ENCODE measurements around the gene ARG1. TPM values are rescaled to one million over a fixed set of nuclear protein-coding genes. Genes with fewer than 3 reads are reported as not detected.

ARG1 gene
- polyA plus RNA-seq, 2 of the 4 experiments (the other 2 are of a cell fraction) = not detected

GRCh38 chr6:131587909-131588308 lies 14.9 kb downstream of the ARG1 start:
- no peak for FAIRE-seq
- TF ChIP-seq NFE2L2 (conservative IDR thresholded peaks at IDR 0.05; ENCODE audit: low read length) (no peak), HOXB5 (CRISPR knock-in tag; IDR thresholded peaks at IDR 0.05) (no peak), CBX2 (IDR thresholded peaks at IDR 0.05; ENCODE audit: borderline replicate concordance, low read depth) (no peak), JUNB (IDR thresholded peaks at IDR 0.05) (no peak), MYC (IDR thresholded peaks at IDR 0.05; ENCODE audit: borderline replicate concordance, low read length) (no peak), RARB (CRISPR knock-in tag; IDR thresholded peaks at IDR 0.05) (no peak), RNF2 (IDR thresholded peaks at IDR 0.05; ENCODE audit: borderline replicate concordance, low read depth) (no peak), FOSB (CRISPR knock-in tag; IDR thresholded peaks at IDR 0.05) (no peak), KDM5A (IDR thresholded peaks at IDR 0.05) (no peak), BCL3 (IDR thresholded peaks at IDR 0.05) (no peak), SMC3 (IDR thresholded peaks at IDR 0.05) (no peak), FOSL2 (IDR thresholded peaks at IDR 0.05) (no peak), FOSL2 (CRISPR knock-in tag; IDR thresholded peaks at IDR 0.05) (no peak), MAX (IDR thresholded peaks at IDR 0.05) (no peak), TFCP2L1 (CRISPR knock-in tag; IDR thresholded peaks at IDR 0.05) (no peak), KDM1A (IDR thresholded peaks at IDR 0.05; ENCODE audit: low read depth) (no peak)
- TF ChIP-seq, protein P1, sequence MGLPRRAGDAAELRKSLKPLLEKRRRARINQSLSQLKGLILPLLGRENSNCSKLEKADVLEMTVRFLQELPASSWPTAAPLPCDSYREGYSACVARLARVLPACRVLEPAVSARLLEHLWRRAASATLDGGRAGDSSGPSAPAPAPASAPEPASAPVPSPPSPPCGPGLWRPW (IDR thresholded peaks at IDR 0.05) = no peak
- TF ChIP-seq, protein P2, sequence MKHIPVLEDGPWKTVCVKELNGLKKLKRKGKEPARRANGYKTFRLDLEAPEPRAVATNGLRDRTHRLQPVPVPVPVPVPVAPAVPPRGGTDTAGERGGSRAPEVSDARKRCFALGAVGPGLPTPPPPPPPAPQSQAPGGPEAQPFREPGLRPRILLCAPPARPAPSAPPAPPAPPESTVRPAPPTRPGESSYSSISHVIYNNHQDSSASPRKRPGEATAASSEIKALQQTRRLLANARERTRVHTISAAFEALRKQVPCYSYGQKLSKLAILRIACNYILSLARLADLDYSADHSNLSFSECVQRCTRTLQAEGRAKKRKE (CRISPR knock-in tag; IDR thresholded peaks at IDR 0.05; ENCODE audit: low read depth) = no peak
- TF ChIP-seq, protein P3, sequence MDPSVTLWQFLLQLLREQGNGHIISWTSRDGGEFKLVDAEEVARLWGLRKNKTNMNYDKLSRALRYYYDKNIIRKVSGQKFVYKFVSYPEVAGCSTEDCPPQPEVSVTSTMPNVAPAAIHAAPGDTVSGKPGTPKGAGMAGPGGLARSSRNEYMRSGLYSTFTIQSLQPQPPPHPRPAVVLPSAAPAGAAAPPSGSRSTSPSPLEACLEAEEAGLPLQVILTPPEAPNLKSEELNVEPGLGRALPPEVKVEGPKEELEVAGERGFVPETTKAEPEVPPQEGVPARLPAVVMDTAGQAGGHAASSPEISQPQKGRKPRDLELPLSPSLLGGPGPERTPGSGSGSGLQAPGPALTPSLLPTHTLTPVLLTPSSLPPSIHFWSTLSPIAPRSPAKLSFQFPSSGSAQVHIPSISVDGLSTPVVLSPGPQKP (IDR thresholded peaks at IDR 0.05; ENCODE audit: low read depth, low read length) = no peak
- TF ChIP-seq, protein P4, sequence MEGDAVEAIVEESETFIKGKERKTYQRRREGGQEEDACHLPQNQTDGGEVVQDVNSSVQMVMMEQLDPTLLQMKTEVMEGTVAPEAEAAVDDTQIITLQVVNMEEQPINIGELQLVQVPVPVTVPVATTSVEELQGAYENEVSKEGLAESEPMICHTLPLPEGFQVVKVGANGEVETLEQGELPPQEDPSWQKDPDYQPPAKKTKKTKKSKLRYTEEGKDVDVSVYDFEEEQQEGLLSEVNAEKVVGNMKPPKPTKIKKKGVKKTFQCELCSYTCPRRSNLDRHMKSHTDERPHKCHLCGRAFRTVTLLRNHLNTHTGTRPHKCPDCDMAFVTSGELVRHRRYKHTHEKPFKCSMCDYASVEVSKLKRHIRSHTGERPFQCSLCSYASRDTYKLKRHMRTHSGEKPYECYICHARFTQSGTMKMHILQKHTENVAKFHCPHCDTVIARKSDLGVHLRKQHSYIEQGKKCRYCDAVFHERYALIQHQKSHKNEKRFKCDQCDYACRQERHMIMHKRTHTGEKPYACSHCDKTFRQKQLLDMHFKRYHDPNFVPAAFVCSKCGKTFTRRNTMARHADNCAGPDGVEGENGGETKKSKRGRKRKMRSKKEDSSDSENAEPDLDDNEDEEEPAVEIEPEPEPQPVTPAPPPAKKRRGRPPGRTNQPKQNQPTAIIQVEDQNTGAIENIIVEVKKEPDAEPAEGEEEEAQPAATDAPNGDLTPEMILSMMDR (IDR thresholded peaks at IDR 0.05) = no peak
- TF ChIP-seq, protein P5, sequence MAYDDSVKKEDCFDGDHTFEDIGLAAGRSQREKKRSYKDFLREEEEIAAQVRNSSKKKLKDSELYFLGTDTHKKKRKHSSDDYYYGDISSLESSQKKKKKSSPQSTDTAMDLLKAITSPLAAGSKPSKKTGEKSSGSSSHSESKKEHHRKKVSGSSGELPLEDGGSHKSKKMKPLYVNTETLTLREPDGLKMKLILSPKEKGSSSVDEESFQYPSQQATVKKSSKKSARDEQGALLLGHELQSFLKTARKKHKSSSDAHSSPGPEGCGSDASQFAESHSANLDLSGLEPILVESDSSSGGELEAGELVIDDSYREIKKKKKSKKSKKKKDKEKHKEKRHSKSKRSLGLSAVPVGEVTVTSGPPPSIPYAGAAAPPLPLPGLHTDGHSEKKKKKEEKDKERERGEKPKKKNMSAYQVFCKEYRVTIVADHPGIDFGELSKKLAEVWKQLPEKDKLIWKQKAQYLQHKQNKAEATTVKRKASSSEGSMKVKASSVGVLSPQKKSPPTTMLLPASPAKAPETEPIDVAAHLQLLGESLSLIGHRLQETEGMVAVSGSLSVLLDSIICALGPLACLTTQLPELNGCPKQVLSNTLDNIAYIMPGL (CRISPR knock-in tag; IDR thresholded peaks at IDR 0.05; ENCODE audit: borderline replicate concordance) = no peak
- Histone ChIP-seq H3K4me2 (no peak overlapping the region), H3K4me1 (no peaks in the 10 kb centered on the region), H3K4me3 (no peak overlapping the region), H3K9me3 (no peaks in the 10 kb centered on the region), H3K27ac (no peak overlapping the region)
- DNase-seq (ENCODE audit: low read depth in 1 of 2, low spot score in 1 of 2) = no peak
- no peak for ATAC-seq
- POLR2A ChIA-PET = no interaction called here
- CTCF ChIA-PET = no interaction called here
- WGBS (ENCODE audit: missing lambda C conversion rate) = 92% methylated on average over 4 of the region's 4 CpGs

All from A549 (cell line).